ENCODE results near the gene PDE3B.
"Not testable (repeated sequence)": the region's sequence is repeated elsewhere in the genome, so short reads cannot be mapped to it uniquely, and the experiment has no call there.

Gene PDE3B

DNA sequence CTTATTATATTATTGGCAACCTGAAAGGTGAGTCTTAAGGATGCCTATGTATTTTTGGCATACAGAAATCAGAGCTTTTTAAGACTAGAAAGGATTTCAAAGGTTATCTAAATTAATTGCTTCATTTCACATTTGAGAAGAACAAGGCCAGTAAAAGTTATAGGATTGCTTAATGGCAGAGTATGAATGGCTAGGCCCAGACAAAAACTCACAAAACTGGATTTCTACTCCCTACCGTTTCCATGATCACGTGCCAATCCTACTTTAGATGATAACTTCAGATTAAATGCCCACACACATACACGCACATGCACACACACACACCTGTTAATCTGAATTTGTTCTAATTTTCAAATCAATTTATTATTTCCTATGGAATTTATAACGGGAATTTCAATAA lies 1.8 kb upstream of the PDE3B start:
- DNase-seq (ENCODE audit: low read depth in 2 of 2), result no peak

DNA sequence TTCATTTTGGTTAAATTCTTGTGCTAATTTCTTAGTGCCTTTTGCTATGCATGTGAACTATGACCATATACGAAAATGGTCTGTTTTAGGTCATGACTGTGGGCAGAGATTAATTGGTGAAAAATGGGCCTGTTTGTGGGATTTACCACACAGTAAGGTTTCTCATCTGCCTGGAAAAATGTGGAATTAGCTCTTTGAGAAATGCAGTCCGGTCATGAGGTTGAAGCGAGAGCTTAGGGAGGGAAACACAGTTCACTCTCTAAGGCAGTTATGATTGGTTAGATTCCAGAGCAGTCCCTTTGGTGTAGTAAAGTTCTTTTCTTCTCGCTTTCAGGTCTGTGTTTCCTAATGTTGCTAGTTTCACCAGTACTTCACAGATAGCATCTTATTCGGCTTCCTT lies 1.2 kb upstream of the PDE3B start:
- no peak for DNase-seq (ENCODE audit: low read depth in 2 of 2)

DNA sequence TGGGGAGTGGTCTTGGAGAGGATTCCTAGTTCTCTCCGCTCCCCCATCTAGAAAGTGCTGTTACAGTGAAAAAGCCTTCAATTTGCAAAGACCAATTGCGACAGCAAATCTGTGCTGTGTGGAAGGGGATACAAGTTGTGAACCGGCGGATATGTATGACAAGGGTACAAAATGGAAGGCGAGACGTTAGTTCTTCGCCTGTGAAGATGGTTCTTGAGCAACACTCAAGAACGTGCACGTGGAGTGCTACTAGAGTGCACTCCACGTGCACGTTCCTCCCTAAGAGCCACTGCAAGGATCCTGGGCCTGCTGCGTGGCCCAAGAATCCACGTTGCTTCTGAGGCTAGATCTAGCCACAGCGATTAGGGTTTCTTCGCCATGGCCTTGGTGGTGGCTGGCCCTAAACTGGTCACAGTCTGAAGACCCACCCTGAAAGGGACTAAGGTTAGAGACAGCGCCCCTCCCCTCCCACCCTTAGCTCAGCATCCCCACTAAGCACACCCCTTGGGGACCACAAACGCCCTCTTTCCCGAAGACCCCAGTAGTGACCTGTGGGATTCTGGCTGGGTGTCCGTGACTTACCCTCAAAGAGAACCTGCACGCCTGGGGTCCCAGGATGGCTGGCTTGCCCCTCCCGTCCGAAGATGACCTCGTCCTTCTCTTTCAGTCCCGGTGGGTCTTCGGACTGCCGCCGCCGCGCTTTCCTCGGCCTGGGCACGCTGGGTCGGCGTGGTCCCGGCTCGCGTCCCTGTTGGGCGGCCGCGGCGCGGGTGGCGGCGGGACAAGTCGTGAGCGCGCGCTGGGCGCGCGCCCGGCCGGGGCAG lies 519 bp upstream of the PDE3B start:
- DNase-seq (ENCODE audit: low read depth in 2 of 2), result no peak

DNA sequence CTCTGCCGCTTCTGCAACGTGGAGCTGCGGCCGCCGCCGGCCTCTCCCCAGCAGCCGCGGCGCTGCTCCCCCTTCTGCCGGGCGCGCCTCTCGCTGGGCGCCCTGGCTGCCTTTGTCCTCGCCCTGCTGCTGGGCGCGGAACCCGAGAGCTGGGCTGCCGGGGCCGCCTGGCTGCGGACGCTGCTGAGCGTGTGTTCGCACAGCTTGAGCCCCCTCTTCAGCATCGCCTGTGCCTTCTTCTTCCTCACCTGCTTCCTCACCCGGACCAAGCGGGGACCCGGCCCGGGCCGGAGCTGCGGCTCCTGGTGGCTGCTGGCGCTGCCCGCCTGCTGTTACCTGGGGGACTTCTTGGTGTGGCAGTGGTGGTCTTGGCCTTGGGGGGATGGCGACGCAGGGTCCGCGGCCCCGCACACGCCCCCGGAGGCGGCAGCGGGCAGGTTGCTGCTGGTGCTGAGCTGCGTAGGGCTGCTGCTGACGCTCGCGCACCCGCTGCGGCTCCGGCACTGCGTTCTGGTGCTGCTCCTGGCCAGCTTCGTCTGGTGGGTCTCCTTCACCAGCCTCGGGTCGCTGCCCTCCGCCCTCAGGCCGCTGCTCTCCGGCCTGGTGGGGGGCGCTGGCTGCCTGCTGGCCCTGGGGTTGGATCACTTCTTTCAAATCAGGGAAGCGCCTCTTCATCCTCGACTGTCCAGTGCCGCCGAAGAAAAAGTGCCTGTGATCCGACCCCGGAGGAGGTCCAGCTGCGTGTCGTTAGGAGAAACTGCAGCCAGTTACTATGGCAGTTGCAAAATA lies 816 bp downstream of the PDE3B start:
- no peak for DNase-seq (ENCODE audit: low read depth in 2 of 2)

DNA sequence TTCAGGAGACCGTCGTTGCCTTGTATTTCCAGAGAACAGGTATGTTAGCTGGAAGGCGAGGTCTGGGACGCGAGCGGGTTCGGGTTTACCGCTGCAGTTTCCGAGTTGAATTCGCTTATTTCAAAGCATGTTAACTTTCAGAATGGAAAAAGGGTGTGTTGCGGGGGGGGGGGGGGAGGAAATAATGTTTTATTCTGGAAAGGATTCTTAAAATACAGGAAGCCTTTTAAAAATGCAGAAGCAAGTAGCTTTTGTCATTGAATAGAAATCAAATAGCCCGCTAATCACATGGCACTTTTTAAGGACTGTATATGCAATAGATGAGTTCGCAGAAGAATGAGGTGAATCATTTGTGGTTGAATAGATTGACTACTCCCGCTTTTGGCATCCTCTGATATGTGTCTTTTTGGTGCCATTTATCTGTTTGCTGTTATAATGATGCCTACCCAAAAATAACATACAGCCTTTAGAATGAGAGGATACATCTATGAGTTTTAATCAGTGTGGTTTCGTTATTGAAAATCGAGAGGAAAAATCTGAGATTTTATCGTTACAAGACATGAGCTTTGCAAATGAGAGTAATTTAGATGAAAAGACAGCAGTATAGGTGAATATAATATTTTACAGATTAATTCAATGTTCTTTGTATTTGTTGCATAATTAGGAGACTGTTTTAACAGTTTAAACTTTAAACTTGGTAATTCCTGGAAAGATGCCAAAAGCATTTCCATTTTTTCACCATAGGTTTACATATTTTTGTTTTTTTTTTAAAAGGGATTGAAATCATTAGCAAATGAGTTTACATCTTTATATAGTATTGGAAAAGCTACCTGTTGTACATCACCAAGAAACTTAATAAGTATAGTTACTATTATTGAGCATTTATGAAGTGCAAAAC lies 1.7 kb downstream of the PDE3B start:
- no peak for DNase-seq (ENCODE audit: low read depth in 2 of 2)

DNA sequence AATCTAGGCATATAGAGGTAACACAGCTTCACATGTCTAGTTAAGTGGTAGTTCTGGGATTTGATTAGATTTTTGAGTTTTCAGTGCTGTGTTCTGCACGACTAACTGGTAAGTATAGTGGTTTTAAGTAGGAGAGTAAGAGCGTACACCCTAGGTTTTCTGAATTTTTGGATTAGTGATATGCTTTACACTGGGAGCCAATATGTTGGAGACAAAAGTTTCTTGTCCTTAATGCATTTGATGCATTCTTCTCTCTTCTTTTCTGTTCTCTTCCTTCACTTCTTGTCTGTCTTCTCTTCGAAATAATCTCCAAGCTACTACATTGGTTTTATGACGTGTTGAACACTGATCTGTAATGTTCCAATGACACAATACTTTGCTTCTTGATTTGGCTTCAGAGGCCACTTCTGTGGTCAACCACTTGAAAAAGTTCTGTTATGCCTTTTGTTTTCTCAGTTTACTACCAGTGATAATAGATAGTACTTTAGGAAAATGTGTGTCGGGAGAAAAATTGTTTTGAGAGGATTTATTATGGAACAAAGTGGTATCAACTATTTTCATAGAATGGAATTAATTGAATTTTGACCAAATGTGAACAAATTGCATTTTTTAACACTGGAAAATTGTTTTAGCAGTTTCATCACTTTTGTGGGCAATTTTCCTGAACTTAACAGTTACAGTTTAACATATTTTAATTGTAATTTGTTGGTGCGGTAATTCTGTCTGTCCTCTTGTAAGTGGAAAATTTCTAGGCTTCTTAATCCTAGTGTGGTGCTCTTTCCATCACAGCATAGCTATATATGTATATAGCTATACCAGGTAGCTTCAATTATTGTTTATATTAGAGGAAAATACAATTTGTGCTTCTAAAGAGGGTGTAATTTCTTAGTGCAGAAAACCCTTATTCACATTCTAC lies 2.6 kb downstream of the PDE3B start:
- DNase-seq (ENCODE audit: low read depth in 2 of 2), result no peak

DNA sequence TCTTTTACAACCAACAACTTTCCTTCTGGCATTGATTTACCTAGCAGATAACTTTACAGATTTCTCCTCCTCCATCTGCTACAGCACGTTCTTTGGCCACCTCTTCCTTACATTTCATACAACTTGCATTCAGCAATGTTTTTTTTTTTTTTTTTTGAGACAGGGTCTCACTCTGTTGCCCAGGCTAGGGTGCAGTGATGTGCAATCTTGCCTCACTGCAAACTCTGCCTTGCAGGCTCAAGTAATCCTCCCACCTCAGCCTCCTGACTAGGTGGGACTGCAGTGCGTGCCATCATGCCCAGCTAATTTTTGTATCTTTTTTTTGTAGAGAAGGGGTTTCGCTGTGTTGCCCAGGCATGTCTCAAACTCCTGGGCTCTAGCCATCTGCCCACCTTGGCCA lies 6.5 kb downstream of the PDE3B start:
- DNase-seq (ENCODE audit: low read depth in 2 of 2), result no peak

DNA sequence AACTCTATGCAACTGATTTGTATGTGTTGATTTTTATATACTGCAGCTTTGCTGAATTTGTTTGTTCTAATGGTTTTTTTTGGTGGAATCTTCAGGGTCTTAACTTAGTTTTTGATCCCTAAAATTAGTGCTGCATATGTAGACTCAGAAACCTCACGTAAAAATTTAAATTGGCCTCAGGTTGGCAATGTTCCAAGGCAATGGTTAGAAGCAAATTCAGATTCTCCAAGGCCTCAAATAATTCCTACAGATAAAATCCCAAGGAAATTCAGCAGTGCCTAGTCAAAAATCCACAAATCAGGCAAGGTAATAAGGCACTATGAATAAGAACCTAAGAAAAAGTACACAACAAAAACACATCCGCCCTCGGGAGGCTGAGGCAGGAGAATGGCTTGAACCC lies 9.5 kb downstream of the PDE3B start:
- no peak for DNase-seq (ENCODE audit: low read depth in 2 of 2)

DNA sequence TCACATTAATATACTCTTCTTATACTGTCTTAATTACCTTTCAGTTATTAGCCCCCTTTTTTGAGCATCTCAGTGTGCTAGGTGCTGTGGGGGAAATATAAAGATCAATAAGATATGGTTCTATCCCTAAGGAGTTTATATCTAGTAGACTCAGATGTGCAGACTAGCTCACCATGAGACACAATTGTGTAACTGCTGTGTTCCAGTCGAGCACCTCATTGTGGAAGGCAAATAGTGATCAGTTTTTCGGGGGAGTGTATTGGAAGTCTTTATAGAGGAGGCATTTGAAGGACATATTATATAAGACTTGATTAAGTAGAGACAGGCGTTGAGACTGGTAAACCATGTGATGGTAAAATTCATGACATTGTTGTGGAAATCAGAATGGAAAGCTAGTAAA lies 11.8 kb downstream of the PDE3B start:
- DNase-seq (ENCODE audit: low read depth in 2 of 2), result no peak

DNA sequence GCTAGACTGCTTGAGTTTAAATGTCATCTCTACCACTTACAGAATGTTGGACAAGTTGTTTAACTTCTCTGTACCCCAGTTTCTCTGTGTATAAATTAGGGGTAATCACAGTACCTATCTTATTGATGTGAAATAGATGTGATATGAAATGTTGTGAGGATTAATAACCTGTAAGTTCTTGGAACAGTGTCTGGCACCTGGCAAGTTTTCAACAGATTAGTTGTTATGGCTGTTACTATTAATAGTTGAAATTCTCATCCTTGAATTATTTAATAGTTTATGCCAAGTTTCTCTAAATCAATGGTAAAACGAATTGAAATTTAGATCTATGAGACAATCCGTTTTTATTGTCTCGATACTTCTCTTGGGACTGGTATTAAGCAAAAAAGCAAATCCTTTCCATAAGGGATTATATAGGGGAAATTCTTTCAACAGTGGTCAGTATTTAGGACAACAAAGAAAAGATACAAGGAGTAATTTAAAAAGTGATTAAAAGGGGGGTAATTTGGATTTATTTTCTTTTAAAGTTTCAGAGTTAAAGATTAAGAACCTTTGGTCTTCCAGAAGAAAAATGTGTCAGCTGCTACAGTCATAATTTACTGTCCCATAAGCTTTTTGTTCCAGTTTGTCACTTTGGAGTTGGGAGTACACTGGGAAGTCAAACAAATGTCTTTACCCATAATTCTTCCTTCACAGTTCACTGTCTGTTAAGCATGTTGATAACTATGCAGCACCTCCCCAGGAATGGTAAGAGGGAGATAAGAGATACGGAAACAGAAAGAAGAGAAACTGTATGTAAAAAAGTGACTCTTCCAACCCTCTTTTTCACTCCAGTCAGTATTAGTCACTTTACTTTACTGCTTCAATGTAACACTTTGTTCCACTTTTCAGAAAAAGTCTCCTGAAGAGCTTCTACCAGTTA lies 13.2 kb downstream of the PDE3B start:
- DNase-seq (ENCODE audit: low read depth in 2 of 2), result no peak

DNA sequence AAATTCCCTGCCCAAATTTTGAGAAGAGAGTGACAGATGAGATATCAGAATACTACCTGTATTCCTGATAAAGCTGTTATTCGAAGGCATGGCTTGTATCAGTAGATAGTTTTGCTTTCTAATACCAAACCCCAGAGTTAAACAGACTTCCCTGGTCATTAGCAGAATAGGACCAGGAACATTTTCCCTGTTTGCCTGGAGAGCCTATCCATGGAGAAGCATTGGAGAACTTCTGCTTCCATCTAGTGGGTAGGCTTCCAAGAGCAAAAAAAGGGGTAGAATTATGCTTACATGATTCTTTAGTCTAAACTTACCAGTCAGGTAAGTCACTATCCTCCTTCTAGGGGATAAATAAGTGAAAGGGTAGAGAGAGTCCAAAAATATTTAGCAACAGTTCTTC lies 14.2 kb downstream of the PDE3B start:
- no peak for DNase-seq (ENCODE audit: low read depth in 2 of 2)

DNA sequence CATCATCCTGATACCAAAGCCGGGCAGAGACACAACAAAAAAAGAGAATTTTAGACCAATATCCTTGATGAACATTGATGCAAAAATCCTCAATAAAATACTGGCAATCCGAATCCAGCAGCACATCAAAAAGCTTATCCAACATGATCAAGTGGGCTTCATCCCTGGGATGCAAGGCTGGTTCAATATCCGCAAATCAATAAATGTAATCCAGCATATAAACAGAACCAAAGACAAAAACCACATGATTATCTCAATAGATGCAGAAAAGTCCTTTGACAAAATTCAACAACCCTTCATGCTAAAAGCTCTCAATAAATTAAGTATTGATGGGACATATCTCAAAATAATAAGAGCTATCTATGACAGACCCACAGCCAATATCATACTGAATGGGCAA lies 21.3 kb downstream of the PDE3B start:
- not testable (repeated sequence) for DNase-seq (ENCODE audit: low read depth in 2 of 2)

DNA sequence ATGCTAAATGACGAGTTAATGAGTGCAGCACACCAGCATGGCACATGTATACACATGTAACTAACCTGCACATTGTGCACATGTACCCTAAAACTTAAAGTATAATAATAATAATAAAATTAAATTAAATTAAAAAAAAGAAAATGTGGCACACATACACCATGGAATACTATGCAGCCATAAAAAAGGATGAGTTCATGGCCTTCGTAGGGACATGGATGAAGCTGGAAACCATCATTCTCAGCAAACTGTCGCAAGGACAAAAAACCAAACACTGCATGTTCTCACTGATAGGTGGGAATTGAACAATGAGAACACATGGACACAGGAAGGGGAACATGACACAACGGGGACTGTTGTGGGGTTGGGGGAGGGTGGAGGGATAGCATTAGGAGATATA lies 23.7 kb downstream of the PDE3B start:
- not testable (repeated sequence) for DNase-seq (ENCODE audit: low read depth in 2 of 2)

DNA sequence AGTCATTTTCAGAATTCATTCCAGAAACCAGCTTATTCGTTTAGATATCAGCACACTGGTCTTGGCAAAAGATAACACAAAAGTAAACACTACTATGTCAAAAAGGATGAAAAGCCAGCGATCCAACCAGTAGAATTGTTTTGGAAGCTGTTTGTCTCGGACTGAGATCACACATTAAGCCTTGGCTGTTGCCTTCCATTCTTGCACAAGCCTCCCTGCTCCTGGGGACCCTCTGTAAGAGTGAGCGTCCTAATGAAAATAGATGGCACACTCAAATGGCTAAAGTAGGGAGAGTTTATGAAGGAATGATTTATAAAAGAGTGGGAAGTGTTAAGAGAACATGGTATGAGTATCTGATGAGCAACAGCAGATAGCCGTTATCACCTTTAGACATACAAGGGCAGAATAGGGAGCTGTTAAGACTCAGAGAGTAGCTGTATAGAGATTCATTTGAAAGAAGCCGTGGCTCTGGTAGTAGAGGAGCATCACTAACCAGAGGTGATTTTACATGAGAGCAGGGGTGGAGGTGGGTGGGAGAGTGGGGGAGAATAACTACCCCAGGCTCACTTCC lies 25.2 kb downstream of the PDE3B start:
- DNase-seq (ENCODE audit: low read depth in 2 of 2), result no peak

DNA sequence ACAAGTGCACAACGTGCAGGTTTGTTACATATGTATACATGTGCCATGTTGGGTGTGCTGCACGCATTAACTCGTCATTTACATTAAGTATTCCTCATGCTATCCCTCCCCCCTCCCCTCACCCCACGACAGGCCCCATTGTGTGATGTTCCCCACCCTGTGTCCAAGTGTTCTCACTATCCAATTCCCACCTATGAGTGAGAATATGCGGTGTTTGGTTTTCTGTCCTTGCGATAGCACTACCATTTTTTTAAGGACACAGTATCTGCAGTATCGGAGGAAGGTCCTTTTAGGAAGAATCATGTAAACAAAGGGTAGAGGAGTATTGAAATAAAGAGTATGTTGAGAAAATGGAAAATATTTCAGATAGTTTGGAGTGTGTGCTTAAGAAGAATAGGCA lies 25.9 kb downstream of the PDE3B start:
- no peak for DNase-seq (ENCODE audit: low read depth in 2 of 2)

DNA sequence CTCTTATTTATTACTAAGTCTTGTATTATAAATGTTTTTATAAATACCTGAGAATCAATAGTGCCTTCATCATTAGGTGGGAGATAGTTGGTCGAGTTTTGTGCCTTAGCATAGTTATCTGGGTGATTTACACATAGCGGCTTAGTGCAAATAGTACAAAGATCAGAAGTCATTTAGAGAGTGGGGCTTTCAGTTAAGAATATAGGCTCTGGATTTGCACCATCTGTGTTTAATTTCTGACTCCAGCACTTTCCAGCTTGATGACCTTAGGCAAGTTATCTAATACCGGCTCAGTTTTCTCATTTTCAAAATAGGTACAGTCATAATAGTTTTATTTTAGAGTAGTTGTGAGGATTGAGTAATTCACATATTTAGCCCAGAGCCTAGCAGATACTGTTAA lies 26.4 kb downstream of the PDE3B start:
- no peak for DNase-seq (ENCODE audit: low read depth in 2 of 2)

DNA sequence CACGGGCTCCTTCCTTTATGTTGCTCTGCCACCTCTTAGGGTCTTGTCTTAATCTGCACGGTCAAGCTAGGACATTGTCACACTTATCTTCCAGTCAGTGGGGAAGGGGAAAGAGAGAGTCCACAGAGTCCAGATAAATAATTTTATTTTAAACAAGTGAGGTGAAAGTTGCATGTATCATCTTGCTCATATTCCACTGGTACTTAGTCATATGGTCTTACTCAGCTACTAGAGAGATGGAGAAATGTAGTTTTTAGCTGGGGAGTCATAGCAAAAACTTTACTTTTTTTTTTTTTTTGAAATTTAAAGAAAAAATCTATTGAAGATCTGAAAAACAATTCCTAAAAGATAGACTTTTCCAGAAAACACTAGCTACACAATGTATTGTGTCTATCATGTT lies 29.0 kb downstream of the PDE3B start:
- DNase-seq (ENCODE audit: low read depth in 2 of 2), result peak in 1 of 2 experiments; percentile 6

DNA sequence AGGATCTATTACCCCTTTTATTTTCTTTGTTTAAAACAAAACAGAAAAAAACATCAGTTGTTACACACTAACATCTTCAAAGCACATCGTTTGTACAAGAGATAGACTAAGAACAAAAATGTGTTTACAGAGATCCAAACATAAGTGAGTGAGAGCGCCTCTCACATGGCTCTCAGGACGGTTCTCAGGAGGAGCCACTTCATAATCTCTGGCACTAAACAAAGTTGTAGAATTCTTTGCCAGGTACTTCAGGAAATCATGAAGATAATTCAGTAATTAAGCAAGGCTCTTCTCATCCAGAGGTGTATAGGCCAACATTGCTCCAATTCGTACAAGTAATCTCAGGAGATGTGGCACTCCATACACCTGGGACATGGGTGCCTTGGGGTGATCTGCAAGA lies 29.8 kb downstream of the PDE3B start:
- no peak for DNase-seq (ENCODE audit: low read depth in 2 of 2)

DNA sequence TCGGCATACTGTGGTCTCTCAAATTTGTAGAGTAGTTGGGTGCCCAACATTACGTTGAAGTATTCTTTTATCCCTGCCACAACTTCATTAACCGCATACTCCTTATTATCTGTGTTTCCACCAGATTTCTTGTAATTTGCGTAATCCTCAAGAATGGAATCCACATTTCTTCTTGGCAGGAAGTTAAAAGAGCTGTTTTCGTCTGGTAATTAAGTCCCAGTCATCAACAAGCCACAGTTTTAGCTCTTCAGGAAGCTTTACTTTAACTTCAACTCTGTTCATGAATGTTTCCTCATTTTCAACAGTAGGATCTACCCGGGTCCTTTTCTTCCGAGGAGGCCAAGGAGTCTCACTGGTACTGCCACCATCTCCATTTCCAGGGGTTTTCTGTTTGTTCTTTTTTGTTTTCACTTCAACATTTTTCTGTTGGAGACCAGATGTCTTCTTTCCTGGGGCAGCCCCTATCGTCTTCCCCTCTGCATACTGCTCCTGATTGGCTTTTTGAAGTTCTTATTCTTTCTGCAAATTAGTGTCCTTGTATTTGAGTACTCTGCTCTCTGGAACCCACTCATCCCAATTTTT lies 30.3 kb downstream of the PDE3B start:
- DNase-seq (ENCODE audit: low read depth in 2 of 2), result peak in 1 of 2 experiments; percentile 6
